Kidney epithelial cell (primary cell): Measurements from ENCODE around the gene GTPBP10. TPM values are rescaled to one million over a fixed set of nuclear protein-coding genes. Genes with fewer than 3 reads are reported as not detected.

Experiments used
- DNase-seq: peaks from one replicate; pipeline ENCODE4 v3.0.0-alpha.2; 2010; ENCODE audit warnings: low read depth
- H3K27me3 ChIP-seq: 2 replicates; pipeline ENCODE4 v1.6.0; 2011; ENCODE audit warnings: low read length; ENCODE audit not compliant: control insufficient read depth, insufficient read depth
- H3K36me3 ChIP-seq: 2 replicates; pipeline ENCODE4 v1.5.1; 2011; ENCODE audit warnings: low read length; ENCODE audit not compliant: control insufficient read depth, insufficient read depth
- H3K4me3 ChIP-seq: 2 replicates; pipeline ENCODE4 v1.5.1; 2011; ENCODE audit warnings: low read depth, mild to moderate bottlenecking, control low read depth, low read length
- CTCF ChIP-seq: IDR thresholded peaks from 2 replicates; pipeline ENCODE4 v1.5.1; 2011; ENCODE audit warnings: mild to moderate bottlenecking, moderate library complexity, low read length, control low read depth, inconsistent platforms; ENCODE audit not compliant: insufficient read depth, poor library complexity, severe bottlenecking
- total RNA-seq: library from RNA; depleted of rRNA; stranded (reverse); fragments of >200 nt; gene quantifications from 2 replicates; pipeline ENCODE4 v1.2.3, GENCODE V29; 2015

The GTPBP10 gene
- total RNA-seq, 1 donor from 2014 or later, result 11.9 TPM

GRCh38 chr7:90430614-90431460, 84.3 kb downstream of the GTPBP10 start:
- no peak for TF ChIP-seq CTCF
- no peak for DNase-seq
- Histone ChIP-seq H3K4me3 (no peak overlapping the region), H3K27me3 (no peaks in the 10 kb centered on the region), H3K36me3 (no peaks in the 10 kb centered on the region)

GRCh38 chr7:90432752-90433151, 86.2 kb downstream of the GTPBP10 start:
- DNase-seq, result no peak
- Histone ChIP-seq H3K27me3 (no peaks in the 10 kb centered on the region), H3K4me3 (no peak overlapping the region), H3K36me3 (no peaks in the 10 kb centered on the region)
- no peak for TF ChIP-seq CTCF

- H3K4me3 ChIP-seq, result no peak overlapping the region
- no peak for DNase-seq
These were observed 86.7 kb downstream of the GTPBP10 start for GRCh38 chr7:90433221-90433620.

More at GRCh38 chr7:90433221-90433620, 86.7 kb downstream of the GTPBP10 start:
- no peak for TF ChIP-seq CTCF
- Histone ChIP-seq H3K27me3 (no peaks in the 10 kb centered on the region), H3K36me3 (no peaks in the 10 kb centered on the region)

Other genes with a start within 250 kb of the GTPBP10 start
- gene STEAP1, start 192.2 kb upstream of the GTPBP10 start, total RNA-seq, result 5.7 and 6.9 TPM in 2 replicates
- gene STEAP2, start 135.0 kb upstream of the GTPBP10 start, total RNA-seq, result 5.2 and 16.4 TPM in 2 replicates
- 1.9 and 3.6 TPM in 2 replicates for gene CFAP69, start 101.5 kb upstream of the GTPBP10 start, total RNA-seq
- gene FAM237B, start 25.4 kb upstream of the GTPBP10 start, total RNA-seq, result not detected in 2 replicates
- gene CLDN12, start 56.7 kb downstream of the GTPBP10 start, total RNA-seq, result 62.7 and 63.3 TPM in 2 replicates
- not detected in 2 replicates for gene PTTG1IP2, start 122.9 kb downstream of the GTPBP10 start, total RNA-seq
- gene CDK14, start 249.6 kb downstream of the GTPBP10 start, total RNA-seq, result 14.4 and 18.2 TPM in 2 replicates